GM12878 (cell line): ENCODE measurements around the gene PDXP. TPM values are rescaled to one million over a fixed set of nuclear protein-coding genes. Genes with fewer than 3 reads are reported as not detected.
A peak's percentile ranks its signal among the peaks of the same experiment; 100 is the strongest.

ENCODE experiments used
- ATAC-seq: fragments of 200-7000 bp; cut with Tn5 transposase; 3 replicates; pipeline ENCODE4 v1.9.1; 2020; ENCODE audit warnings: mild to moderate bottlenecking, moderate library complexity
- BruUV-seq: library from RNA; stranded (reverse); fragments of 400-500 nt; replicated peaks from 2 replicates; lab custom pipeline; 2021; lab: Mats Ljungman, UMichigan
- CTCF ChIA-PET: fragments of 300-600 bp; sonication (Branson Sonifier 250); formaldehyde crosslinking; extraction: SDS; loops from one replicate; lab custom pipeline; 2021; ENCODE audit warnings: inconsistent platforms; lab: Yijun Ruan, JAX
- POLR2A ChIA-PET: fragments of 350-600 bp; formaldehyde crosslinking; extraction: SDS; loops from one replicate; lab custom pipeline; 2021; ENCODE audit warnings: inconsistent platforms; lab: Charles Lee
- RAD21 ChIA-PET: fragments of 300-600 bp; sonication (Branson Sonifier 250); formaldehyde crosslinking; loops from one replicate; lab custom pipeline; 2023; ENCODE audit warnings: antibody characterized with exemption; ENCODE audit not compliant: unreplicated experiment; lab: Charles Lee
- SMC1A ChIA-PET: fragments of 300-600 bp; sonication (Branson Sonifier 250); formaldehyde crosslinking; loops from one replicate; lab custom pipeline; 2023; ENCODE audit not compliant: unreplicated experiment, uncharacterized antibody; lab: Charles Lee
- DNase-seq: peaks from one replicate; pipeline ENCODE4 v3.0.0-alpha.2; 2011; ENCODE audit warnings: low read depth, low spot score
- FAIRE-seq: peaks from 3 replicates; lab custom pipeline; 2011; peaks lifted over from hg19 to GRCh38; lab: Jason Lieb, UNC
- H2AFZ ChIP-seq: 2 replicates; pipeline ENCODE4 v1.6.0; 2011; ENCODE audit warnings: low read depth, low read length, control low read depth; ENCODE audit not compliant: control insufficient read depth
- H3K27ac ChIP-seq: 2 replicates; pipeline ENCODE4 v1.5.1; 2011; ENCODE audit warnings: control low read depth; ENCODE audit not compliant: control insufficient read depth, insufficient read depth
- H3K27me3 ChIP-seq, 2 experiments: replicated peaks in 1 of 2; 2 replicates each; pipeline versions ENCODE4 v1.6.0 to v1.6.1; 2011; ENCODE audit warnings: low read length in 1 of 2; ENCODE audit not compliant: control insufficient read depth in 2 of 2, insufficient read depth in 2 of 2
- H3K36me3 ChIP-seq, 2 experiments: 2 replicates each; pipeline ENCODE4 v1.5.1; 2011; ENCODE audit warnings: low read length in 1 of 2; ENCODE audit not compliant: control insufficient read depth in 2 of 2, insufficient read depth in 2 of 2
- H3K4me1 ChIP-seq: 2 replicates; pipeline ENCODE4 v1.6.1; 2011; ENCODE audit warnings: mild to moderate bottlenecking, low read length, moderate library complexity, mixed read lengths; ENCODE audit not compliant: control insufficient read depth, insufficient read depth
- H3K4me2 ChIP-seq: 2 replicates; pipeline ENCODE4 v1.6.0; 2011; ENCODE audit warnings: control low read depth; ENCODE audit not compliant: control insufficient read depth, insufficient read depth
- H3K4me3 ChIP-seq: fragments of 200-600 bp; sonication (generic); 2 replicates; pipeline ENCODE4 v1.5.1; 2016
- H3K79me2 ChIP-seq: 2 replicates; pipeline ENCODE4 v1.6.0; 2011; ENCODE audit warnings: low read length; ENCODE audit not compliant: control insufficient read depth, insufficient read depth
- H3K9ac ChIP-seq: 2 replicates; pipeline ENCODE4 v1.8.0; 2011; ENCODE audit warnings: low read length, control low read depth, mixed read lengths; ENCODE audit not compliant: control insufficient read depth, insufficient read depth
- H3K9me3 ChIP-seq: replicated peaks from 3 replicates; pipeline ENCODE4 v1.5.1; 2011; ENCODE audit warnings: mild to moderate bottlenecking, low read length; ENCODE audit not compliant: control insufficient read depth, insufficient read depth
- H4K20me1 ChIP-seq: 2 replicates; pipeline ENCODE4 v1.6.0; 2011; ENCODE audit not compliant: control insufficient read depth, insufficient read depth
- GATAD2B ChIP-seq: fragments of 450-650 bp; conservative IDR thresholded peaks from 2 replicates; pipeline ENCODE4 v1.6.1; 2017; ENCODE audit warnings: low read depth, mild to moderate bottlenecking, moderate library complexity
- HCFC1 ChIP-seq: fragments of 150-350 bp; IDR thresholded peaks from 2 replicates; pipeline ENCODE4 v1.6.1; 2014; ENCODE audit warnings: low read length
- JUND ChIP-seq: IDR thresholded peaks from 2 replicates; pipeline ENCODE4 v1.6.1; 2012; ENCODE audit warnings: low read depth, mild to moderate bottlenecking, low read length, improper control_type of control experiment, moderate library complexity
- MAX ChIP-seq: IDR thresholded peaks from 2 replicates; pipeline ENCODE4 v1.6.1; 2012; ENCODE audit warnings: low read depth, low read length, improper control_type of control experiment
- NFXL1 ChIP-seq: fragments of 450-650 bp; IDR thresholded peaks from 2 replicates; pipeline ENCODE4 v1.6.1; 2017; ENCODE audit warnings: antibody characterized with exemption, mild to moderate bottlenecking, borderline replicate concordance
- NFYA ChIP-seq: IDR thresholded peaks from 2 replicates; pipeline ENCODE4 v1.6.1; 2011; ENCODE audit warnings: low read depth, mild to moderate bottlenecking, low read length, improper control_type of control experiment, borderline replicate concordance
- PAX5 ChIP-seq: IDR thresholded peaks from 2 replicates; pipeline ENCODE4 v1.6.1; 2011; ENCODE audit warnings: low read depth, low read length, borderline replicate concordance
- POLR2A ChIP-seq: IDR thresholded peaks from 2 replicates; pipeline ENCODE4 v1.6.1; 2011; ENCODE audit warnings: low read depth, mild to moderate bottlenecking, low read length
- PRDM15 ChIP-seq: fragments of 450-650 bp; formaldehyde crosslinking; IDR thresholded peaks from 2 replicates; pipeline ENCODE4 v1.4.0; 2020; ENCODE audit warnings: mild to moderate bottlenecking, moderate library complexity
- RELA ChIP-seq: fragments of 450-650 bp; IDR thresholded peaks from 2 replicates; pipeline ENCODE4 v1.8.0; 2014; ENCODE audit warnings: borderline replicate concordance; ENCODE audit not compliant: partially characterized antibody
- SKIL ChIP-seq: fragments of 450-650 bp; IDR thresholded peaks from 2 replicates; pipeline ENCODE4 v1.6.1; 2017; ENCODE audit warnings: mild to moderate bottlenecking, low read depth, inconsistent platforms; ENCODE audit not compliant: poor library complexity, severe bottlenecking
- STAT3 ChIP-seq: IDR thresholded peaks from 2 replicates; pipeline ENCODE4 v1.6.1; 2011; ENCODE audit warnings: low read depth, low read length, improper control_type of control experiment
- ZNF217 ChIP-seq: fragments of 450-650 bp; IDR thresholded peaks from 2 replicates; pipeline ENCODE4 v1.6.1; 2017; ENCODE audit warnings: antibody characterized with exemption, mild to moderate bottlenecking
- ZZZ3 ChIP-seq: IDR thresholded peaks from 2 replicates; pipeline ENCODE4 v1.6.1; 2011; ENCODE audit warnings: low read depth; ENCODE audit not compliant: control insufficient read depth, insufficient read length
- WGBS: methylation state at CpG from one replicate; pipeline ENCODE4 v1.1.6; 2016; ENCODE audit warnings: low lambda C conversion rate; ENCODE audit not compliant: insufficient replicate concordance, insufficient coverage; ENCODE audit errors: missing lambda C conversion rate; 5-methylcytosine and 5-hydroxymethylcytosine counted together
- in situ Hi-C: fragments of 300-500 bp; cut with MboI; formaldehyde crosslinking; loops from 9 replicates; pipeline ENCODE4 v1.14.3; 2018; ENCODE audit warnings: mixed read lengths
- intact Hi-C: fragments of 100-400 bp; cut with micrococcal nuclease; formaldehyde crosslinking; loops from one replicate; pipeline ENCODE4 v1.14.2; 2022; ENCODE audit not compliant: unreplicated experiment
- polyA plus RNA-seq, 11 experiments: library from polyadenylated mRNA; depleted of rRNA in 4 of 11; unstranded in 6 of 11; stranded (reverse) in 5 of 11; fragments of >200 nt; fragmentation: Nextera tagmentation in 4 of 11; fragmentation: Illumina TruSeq in 1 of 11; extraction: Ambion mirVana in 4 of 11; extraction: Trizol in 1 of 11; gene quantifications; 1 replicate in 1 of 11; 2 replicates in 10 of 11; pipeline versions ENCODE4 v1.2.1 to v1.2.3, GENCODE V29; 2011 to 2016; ENCODE audit warnings: inconsistent platforms in 2 of 11, missing spikeins in 2 of 11, low read depth in 1 of 11
- total RNA-seq, 4 experiments: library from RNA; depleted of rRNA in 3 of 4; stranded (reverse); fragments of >200 nt in 3 of 4; fragmentation: Illumina TruSeq in 1 of 4; extraction: Trizol in 1 of 4; gene quantifications; 2 replicates each; pipeline versions ENCODE4 v1.2.1 to v1.2.3, GENCODE V29; 2013 to 2021

The PDXP gene
- total and polyA plus RNA-seq, 10 of the 15 experiments (the other 5 are each of a cell fraction or from before 2014, with no cell fraction given), result 4.4 to 56.7 (median 34.6) TPM

- no peak for TF ChIP-seq NFXL1
- no peak for TF ChIP-seq MAX
- TF ChIP-seq ZZZ3, result no peak
- TF ChIP-seq JUND, result no peak
- TF ChIP-seq ZNF217, result no peak
- no peak for TF ChIP-seq PRDM15 (CRISPR knock-in tag)
These were observed 21.6 kb upstream of the PDXP start (continued) for GRCh38 chr22:37636949-37637273.

- Histone ChIP-seq H3K27me3 (no peaks in the 10 kb centered on the region), H3K79me2 (peaks cover 27% of the 10 kb centered on the region), H4K20me1 (no peaks in the 10 kb centered on the region), H3K9ac (peak overlapping the region; percentile 87), H3K4me2 (peak overlapping the region; percentile 98), H3K27ac (peak overlapping the region; percentile 86; the same call in 1 of the 2 replicates), H3K36me3 (peaks cover 4 to 6% of the 10 kb centered on the region in 2 experiments; a peak in 3 of 4 replicates), H3K9me3 (no peaks in the 10 kb centered on the region), H3K4me1 (peaks cover 74% of the 10 kb centered on the region), H2AFZ (no peak overlapping the region; the same call in 1 of the 2 replicates), H3K4me3 (peak overlapping the region; percentile 96)
- no peak for FAIRE-seq
- no peak for DNase-seq
- TF ChIP-seq SKIL, result no peak
- TF ChIP-seq GATAD2B, result 0 out of 2 replicates have a peak, but pooled peaks have one; percentile 20
- no peak for TF ChIP-seq RELA
- peak; percentile 4; the same call in 1 of the 2 replicates for TF ChIP-seq PAX5
- TF ChIP-seq NFXL1, result no peak
- TF ChIP-seq POLR2A, result peak; percentile 65
- no peak for TF ChIP-seq NFYA
- TF ChIP-seq HCFC1, result no peak
- TF ChIP-seq STAT3, result no peak
- ChIA-PET CTCF (interaction anchor here (2.5 to 15.9 kb wide), 4 partner anchors 16 to 40 kb away, joined by 24 to 396 read pairs (median 268); partner anchors contain the start of genes GGA1, LGALS1, NOL12 and PDXP), POLR2A (interaction anchor here (0.6 to 8.2 kb wide), 6 partner anchors 12 to 59 kb away, joined by 5 to 67 read pairs (median 15); partner anchors contain the start of genes GGA1, LGALS1, LGALS2 and PDXP), SMC1A (interaction anchor here (0.9 to 8.6 kb wide), 10 partner anchors 12 to 45 kb away, joined by 3 to 108 read pairs (median 6); partner anchors contain the start of genes GGA1, LGALS1 and PDXP), RAD21 (interaction anchor here (1.2 to 10.1 kb wide), 6 partner anchors 13 to 47 kb away, joined by 4 to 173 read pairs (median 48); partner anchors contain the start of genes GGA1, NOL12 and PDXP)
- peak; percentile 24 for ATAC-seq
- BruUV-seq, result no TSS peak
- intact Hi-C loops (no loop called here), in situ Hi-C loops (no loop called here)
- WGBS, result 22% methylated on average over 11 of the region's 11 CpGs
These were observed 20.0 kb upstream of the PDXP start for GRCh38 chr22:37638391-37639069.
